Measurements from ENCODE around the gene FAAP20. TPM values are rescaled to one million over a fixed set of nuclear protein-coding genes. Genes with fewer than 3 reads are reported as not detected.
A peak's percentile ranks its signal among the peaks of the same experiment; 100 is the strongest.

Gene FAAP20
- total RNA-seq, 2 donors from 2014 or later: 59.1 to 66.9 TPM

DNA sequence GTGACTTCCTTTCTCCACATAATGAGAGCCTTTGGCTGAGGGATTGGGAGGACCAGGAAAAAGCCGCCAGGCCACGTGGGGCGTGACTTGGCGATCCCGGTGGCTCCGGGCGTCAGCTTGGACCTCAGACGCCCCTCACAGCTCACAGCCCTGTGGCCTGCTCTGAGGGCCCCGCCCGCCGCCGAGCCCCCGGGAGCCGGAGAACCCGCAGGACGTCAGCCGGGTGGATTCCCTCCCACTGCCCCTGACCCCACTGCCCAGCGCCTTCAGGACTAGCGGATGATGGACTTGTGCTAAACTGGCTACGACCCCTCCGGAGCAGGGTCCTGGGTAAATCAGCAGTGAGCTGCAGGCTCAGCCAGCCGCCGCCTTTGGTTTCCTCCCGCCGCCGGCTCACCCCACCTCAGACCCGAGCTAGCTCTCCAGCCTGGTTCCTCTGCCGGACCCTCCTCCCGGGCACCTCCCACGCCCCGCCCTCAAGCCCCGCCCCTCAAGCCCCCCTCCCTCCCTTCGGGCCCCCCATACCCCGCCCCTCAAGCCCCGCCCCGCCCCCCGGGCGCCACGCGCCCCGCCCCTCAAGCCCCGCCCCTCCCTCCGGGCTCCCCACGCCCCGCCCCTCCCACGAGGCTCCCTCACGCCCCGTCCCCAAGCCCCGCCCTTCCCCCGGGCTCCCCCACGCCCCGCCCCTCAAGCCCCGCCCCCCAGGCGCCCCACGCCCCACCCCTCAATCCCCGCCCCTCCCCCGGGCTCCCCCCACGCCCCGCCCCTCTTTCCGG lies 10.0 kb upstream of the FAAP20 start:
- Mint-ChIP-seq H3K36me3 (no peaks in the 10 kb centered on the region), H3K27ac (no peak overlapping the region), H3K9me3 (no peaks in the 10 kb centered on the region)
- peak in 1 of 2 donors; percentile 43 for DNase-seq (ENCODE audit: low spot score in 2 of 2)
- ATAC-seq: peak; percentile 18 to 52

- DNase-seq (ENCODE audit: low spot score in 2 of 2) (no peak), ATAC-seq (no peak)
- no peaks in the 10 kb centered on the region for H3K9me3 Mint-ChIP-seq
- no peaks in the 10 kb centered on the region for H3K36me3 Mint-ChIP-seq
- peak overlapping the region in 1 of 2 donors; percentile 60 for H3K27ac Mint-ChIP-seq
Measured at GRCh38 chr1:2203671-2204414, 9.3 kb upstream of the FAAP20 start.

- H3K9me3 Mint-ChIP-seq: no peaks in the 10 kb centered on the region
- no peaks in the 10 kb centered on the region for H3K36me3 Mint-ChIP-seq
- ATAC-seq: no peak
- H3K27ac Mint-ChIP-seq: peak overlapping the region in 1 of 2 donors; percentile 60
- no peak for DNase-seq (ENCODE audit: low spot score in 2 of 2)
Measured at GRCh38 chr1:2202843-2203601, 8.4 kb upstream of the FAAP20 start.

DNA sequence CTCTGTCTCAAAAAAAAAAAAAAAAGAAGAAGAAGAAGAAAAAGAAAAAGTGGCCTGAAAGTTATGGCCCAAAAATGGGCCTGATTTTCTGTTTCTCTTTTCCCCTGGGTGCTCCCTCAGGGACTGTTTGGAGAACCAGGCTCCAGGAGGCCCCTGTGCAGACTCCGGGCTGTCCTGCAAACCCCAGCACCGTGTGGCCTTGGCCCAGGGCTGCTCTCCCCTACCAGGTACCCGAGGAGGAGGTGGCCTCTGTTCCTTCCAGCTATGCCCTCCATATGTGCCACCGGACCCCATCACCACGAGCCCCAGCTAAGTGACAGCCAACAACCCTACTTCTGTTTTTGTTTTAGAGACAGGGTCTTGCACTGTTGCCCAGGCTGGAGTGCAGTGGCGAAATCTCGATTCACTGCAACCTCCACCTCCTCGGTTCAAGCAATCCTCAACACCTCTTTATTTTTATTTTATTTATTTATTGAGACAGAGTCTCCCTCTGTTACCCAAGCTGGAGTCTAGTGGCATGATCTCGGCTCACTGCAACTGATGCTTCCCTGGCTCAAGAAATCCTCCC lies 7.5 kb upstream of the FAAP20 start:
- H3K9me3 Mint-ChIP-seq: no peaks in the 10 kb centered on the region
- ATAC-seq (no peak), DNase-seq (ENCODE audit: low spot score in 2 of 2) (no peak)
- no peak overlapping the region for H3K27ac Mint-ChIP-seq
- no peaks in the 10 kb centered on the region for H3K36me3 Mint-ChIP-seq

DNA sequence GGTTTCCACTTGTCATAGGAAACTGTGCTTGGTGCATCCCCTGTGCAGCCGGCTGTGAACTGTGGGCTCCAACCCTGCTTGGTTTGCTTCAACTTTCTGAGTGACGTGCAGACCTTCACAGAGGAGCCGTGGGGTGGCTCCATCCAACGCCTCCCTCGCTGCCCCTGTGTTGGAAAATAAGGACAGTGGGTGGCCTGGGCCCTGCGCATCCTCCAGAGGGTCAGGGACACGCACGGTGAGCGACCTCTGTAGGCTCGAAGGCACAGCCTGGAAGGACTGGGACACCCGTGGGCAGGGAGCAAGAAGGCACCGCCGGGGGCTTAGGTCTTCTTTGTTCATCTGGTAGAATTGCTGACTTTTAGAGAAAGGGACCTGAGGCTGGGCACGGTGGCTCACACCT lies 6.5 kb upstream of the FAAP20 start:
- no peaks in the 10 kb centered on the region for H3K36me3 Mint-ChIP-seq
- ATAC-seq (no peak), DNase-seq (ENCODE audit: low spot score in 2 of 2) (no peak)
- H3K9me3 Mint-ChIP-seq: no peaks in the 10 kb centered on the region
- no peak overlapping the region for H3K27ac Mint-ChIP-seq

DNA sequence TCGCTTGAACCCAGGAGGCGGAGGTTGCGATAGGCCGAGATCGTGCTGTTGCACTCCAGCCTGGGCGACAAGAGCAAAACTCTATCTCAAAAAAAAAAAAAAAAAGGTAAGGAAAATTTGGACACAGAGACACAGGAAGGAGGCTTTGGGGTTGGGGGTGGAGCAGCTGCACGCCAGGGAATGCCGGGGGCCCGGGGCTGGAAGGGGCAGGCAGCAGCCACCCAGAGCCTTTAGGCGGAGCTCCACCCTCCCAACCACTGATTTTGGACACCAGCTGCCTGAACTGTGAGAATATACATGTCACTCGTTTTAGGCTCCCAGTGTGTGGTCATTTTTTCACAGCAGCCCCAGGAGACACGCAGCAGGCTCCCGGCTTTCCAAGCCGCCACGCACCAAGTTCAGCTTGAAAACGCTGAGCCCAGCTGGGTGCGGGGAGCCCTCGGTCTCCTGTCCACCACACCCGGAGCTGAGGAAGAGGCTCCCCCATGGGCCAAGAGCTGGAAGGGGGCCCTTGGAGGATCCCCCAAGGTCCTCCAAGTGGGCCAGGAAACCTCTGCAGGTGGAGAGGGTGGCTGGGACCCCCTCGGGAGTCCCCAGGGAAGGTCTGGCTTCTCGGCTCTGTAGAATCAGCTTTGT lies 5.9 kb upstream of the FAAP20 start:
- no peak for DNase-seq (ENCODE audit: low spot score in 2 of 2)
- no peak for ATAC-seq
- H3K9me3 Mint-ChIP-seq: no peaks in the 10 kb centered on the region
- H3K27ac Mint-ChIP-seq: peak overlapping the region in 1 of 2 donors; percentile 91
- no peaks in the 10 kb centered on the region for H3K36me3 Mint-ChIP-seq

- DNase-seq (ENCODE audit: low spot score in 2 of 2): peak; percentile 82 to 84
- Mint-ChIP-seq H3K27ac (peak overlapping the region; percentile 91 to 96), H3K36me3 (no peaks in the 10 kb centered on the region), H3K9me3 (no peaks in the 10 kb centered on the region)
- peak; percentile 81 to 82 for ATAC-seq
Measured at GRCh38 chr1:2199042-2199810, 4.7 kb upstream of the FAAP20 start.

DNA sequence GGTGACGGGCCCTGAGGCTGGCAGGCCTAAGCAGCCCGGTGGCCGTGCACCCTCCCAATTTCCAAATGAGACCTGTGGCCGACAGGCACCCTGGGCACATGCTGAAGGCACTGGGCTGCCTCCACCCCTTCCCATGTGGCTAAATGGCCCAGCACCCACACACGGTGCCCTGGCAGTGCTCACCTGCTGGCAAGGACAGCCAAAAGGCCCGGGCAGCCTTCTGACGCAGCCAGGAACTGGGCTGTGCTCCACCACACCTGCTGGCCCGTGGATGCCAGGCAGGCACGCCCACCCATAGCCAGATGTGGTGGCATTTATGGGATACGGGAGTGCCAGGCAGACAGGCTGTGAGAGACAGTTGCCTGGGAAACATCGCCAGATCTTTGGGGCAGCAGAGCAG lies 4.0 kb upstream of the FAAP20 start:
- H3K27ac Mint-ChIP-seq: peak overlapping the region in 1 of 2 donors; percentile 91
- no peaks in the 10 kb centered on the region for H3K9me3 Mint-ChIP-seq
- no peaks in the 10 kb centered on the region for H3K36me3 Mint-ChIP-seq
- no peak for DNase-seq (ENCODE audit: low spot score in 2 of 2)
- no peak for ATAC-seq

- ATAC-seq: no peak
- no peaks in the 10 kb centered on the region for H3K9me3 Mint-ChIP-seq
Measured at GRCh38 chr1:2197707-2198165, 3.2 kb upstream of the FAAP20 start.

GRCh38 chr1:2196901-2197638 lies 2.5 kb upstream of the FAAP20 start:
- Mint-ChIP-seq H3K36me3 (no peaks in the 10 kb centered on the region), H3K27ac (peak overlapping the region in 1 of 2 donors; percentile 91), H3K9me3 (no peaks in the 10 kb centered on the region)
- DNase-seq (ENCODE audit: low spot score in 2 of 2): no peak
- ATAC-seq: no peak

More at GRCh38 chr1:2197707-2198165, 3.2 kb upstream of the FAAP20 start:
- DNase-seq (ENCODE audit: low spot score in 2 of 2): no peak
- H3K36me3 Mint-ChIP-seq: no peaks in the 10 kb centered on the region
- H3K27ac Mint-ChIP-seq: peak overlapping the region in 1 of 2 donors; percentile 91

GRCh38 chr1:2195785-2196184 lies 1.2 kb upstream of the FAAP20 start:
- Mint-ChIP-seq H3K36me3 (no peaks in the 10 kb centered on the region), H3K9me3 (no peaks in the 10 kb centered on the region), H3K27ac (peak overlapping the region; percentile 36 to 90)
- DNase-seq (ENCODE audit: low spot score in 2 of 2) (no peak), ATAC-seq (no peak)

GRCh38 chr1:2194898-2195673 lies 514 bp upstream of the FAAP20 start:
- peak; percentile 89 to 92 for DNase-seq (ENCODE audit: low spot score in 2 of 2)
- no peaks in the 10 kb centered on the region for H3K9me3 Mint-ChIP-seq
- peak overlapping the region; percentile 84 to 90 for H3K27ac Mint-ChIP-seq
- no peaks in the 10 kb centered on the region for H3K36me3 Mint-ChIP-seq
- ATAC-seq: peak; percentile 71 to 77

- peak overlapping the region; percentile 44 to 70 for H3K27ac Mint-ChIP-seq
- H3K36me3 Mint-ChIP-seq: no peaks in the 10 kb centered on the region
- ATAC-seq (no peak), DNase-seq (ENCODE audit: low spot score in 2 of 2) (no peak)
- no peaks in the 10 kb centered on the region for H3K9me3 Mint-ChIP-seq
Measured at GRCh38 chr1:2193514-2194281, 874 bp downstream of the FAAP20 start.
